Choroid plexus epithelial cell (primary cell): Measurements from ENCODE around the gene MXI1.
"Not testable (repeated sequence)": the region's sequence is repeated elsewhere in the genome, so short reads cannot be mapped to it uniquely, and the experiment has no call there.

ENCODE experiments used
- DNase-seq: peaks from one replicate; pipeline ENCODE4 v3.0.0-alpha.2; 2010; ENCODE audit warnings: low read depth
- H3K4me3 ChIP-seq: 2 replicates; pipeline ENCODE4 v1.5.1; 2011; ENCODE audit warnings: low read depth, mild to moderate bottlenecking, control low read depth, low read length, moderate library complexity
- TF ChIP-seq, protein P1 (sequence below): conservative IDR thresholded peaks from 2 replicates; pipeline ENCODE4 v1.5.1; 2011; ENCODE audit warnings: low read depth, mild to moderate bottlenecking, control low read depth, inconsistent platforms, low read length, moderate library complexity

Gene MXI1

GRCh38 chr10:110241407-110241806 lies 34.0 kb downstream of the MXI1 start:
- DNase-seq = no peak
- H3K4me3 ChIP-seq = no peak overlapping the region
- TF ChIP-seq, protein P1, sequence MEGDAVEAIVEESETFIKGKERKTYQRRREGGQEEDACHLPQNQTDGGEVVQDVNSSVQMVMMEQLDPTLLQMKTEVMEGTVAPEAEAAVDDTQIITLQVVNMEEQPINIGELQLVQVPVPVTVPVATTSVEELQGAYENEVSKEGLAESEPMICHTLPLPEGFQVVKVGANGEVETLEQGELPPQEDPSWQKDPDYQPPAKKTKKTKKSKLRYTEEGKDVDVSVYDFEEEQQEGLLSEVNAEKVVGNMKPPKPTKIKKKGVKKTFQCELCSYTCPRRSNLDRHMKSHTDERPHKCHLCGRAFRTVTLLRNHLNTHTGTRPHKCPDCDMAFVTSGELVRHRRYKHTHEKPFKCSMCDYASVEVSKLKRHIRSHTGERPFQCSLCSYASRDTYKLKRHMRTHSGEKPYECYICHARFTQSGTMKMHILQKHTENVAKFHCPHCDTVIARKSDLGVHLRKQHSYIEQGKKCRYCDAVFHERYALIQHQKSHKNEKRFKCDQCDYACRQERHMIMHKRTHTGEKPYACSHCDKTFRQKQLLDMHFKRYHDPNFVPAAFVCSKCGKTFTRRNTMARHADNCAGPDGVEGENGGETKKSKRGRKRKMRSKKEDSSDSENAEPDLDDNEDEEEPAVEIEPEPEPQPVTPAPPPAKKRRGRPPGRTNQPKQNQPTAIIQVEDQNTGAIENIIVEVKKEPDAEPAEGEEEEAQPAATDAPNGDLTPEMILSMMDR = no peak

DNA sequence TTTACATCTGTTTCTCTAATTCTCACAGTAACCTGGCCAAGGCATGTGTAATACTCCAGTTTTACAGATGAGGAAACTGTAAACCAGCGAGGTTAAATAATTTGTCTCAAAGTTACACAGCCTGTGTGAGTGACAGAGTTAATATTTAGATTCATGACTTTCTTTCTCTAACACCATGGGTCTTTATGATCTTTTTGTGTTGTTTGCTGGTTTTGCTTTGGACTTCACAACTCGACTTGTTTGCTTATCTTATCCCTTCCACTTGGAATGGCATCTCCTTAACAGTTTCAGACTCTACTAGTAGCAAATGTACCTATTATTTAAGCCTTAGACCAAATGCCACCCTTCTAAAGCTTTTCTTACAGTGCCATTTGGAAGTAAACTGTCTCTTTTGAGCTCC lies 34.4 kb downstream of the MXI1 start:
- no peak overlapping the region for H3K4me3 ChIP-seq
- TF ChIP-seq, protein P1 = no peak
- DNase-seq = no peak

DNA sequence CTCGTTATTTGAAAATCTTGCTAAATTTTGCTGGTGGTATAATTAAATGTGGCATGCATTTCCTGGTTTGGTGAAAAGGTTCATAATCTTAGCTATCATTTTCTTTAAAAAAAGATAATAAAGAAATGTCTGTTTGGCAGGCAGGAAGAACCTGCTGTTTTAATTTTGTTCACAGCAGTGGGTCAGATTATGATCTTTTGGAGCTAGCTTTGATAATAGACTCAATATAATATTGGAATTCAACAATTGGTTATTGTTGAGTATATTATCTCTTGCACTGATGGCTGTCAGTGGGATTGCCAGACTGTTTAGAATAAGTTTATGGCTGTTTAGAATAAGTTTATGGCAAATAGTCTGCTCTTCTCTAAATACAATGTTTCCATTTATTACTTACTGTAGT lies 35.1 kb downstream of the MXI1 start:
- H3K4me3 ChIP-seq = no peak overlapping the region
- TF ChIP-seq, protein P1 = no peak
- DNase-seq = no peak

- no peak for DNase-seq
- TF ChIP-seq, protein P1 = no peak
- no peak overlapping the region for H3K4me3 ChIP-seq
Observed at GRCh38 chr10:110244550-110244949, 37.1 kb downstream of the MXI1 start.

DNA sequence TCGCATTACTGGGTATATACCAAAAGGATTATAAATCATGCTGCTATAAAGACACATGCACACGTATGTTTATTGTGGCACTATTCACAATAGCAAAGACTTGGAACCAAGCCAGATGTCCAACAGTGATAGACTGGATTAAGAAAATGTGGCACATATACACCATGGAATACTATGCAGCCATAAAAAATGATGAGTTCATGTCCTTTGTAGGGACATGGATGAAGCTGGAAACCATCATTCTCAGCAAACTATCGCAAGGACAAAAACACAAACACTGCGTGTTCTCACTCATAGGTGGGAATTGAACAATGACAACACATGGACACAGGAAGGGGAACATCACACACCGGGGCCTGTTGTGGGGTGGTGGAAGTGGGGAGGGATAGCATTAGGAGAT lies 40.4 kb downstream of the MXI1 start:
- not testable (repeated sequence) for H3K4me3 ChIP-seq, DNase-seq

GRCh38 chr10:110249489-110249888 lies 42.1 kb downstream of the MXI1 start:
- H3K4me3 ChIP-seq, DNase-seq: not testable (repeated sequence)

GRCh38 chr10:110251392-110251791 lies 44.0 kb downstream of the MXI1 start:
- DNase-seq, H3K4me3 ChIP-seq: not testable (repeated sequence)

DNA sequence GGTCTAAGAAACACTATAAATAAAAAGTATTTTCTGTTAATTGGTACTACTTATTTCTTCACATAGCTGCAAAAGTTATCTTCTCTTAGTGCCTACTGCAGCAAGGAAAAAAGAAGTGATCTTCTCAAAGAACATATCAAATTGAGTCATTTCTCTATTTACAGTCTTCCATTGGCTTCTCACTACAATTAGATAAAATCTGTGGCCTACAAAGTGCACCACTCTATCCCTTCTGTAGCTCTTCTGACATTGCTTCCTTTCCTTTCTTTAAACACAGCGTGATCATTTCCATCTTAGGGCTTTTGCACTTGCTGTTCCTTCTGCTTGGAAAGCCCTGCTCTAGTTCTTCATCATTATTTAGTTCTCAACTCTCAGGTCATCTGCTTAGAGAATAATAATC lies 44.7 kb downstream of the MXI1 start:
- no peak for DNase-seq
- TF ChIP-seq, protein P1 = no peak
- H3K4me3 ChIP-seq = no peak overlapping the region

GRCh38 chr10:110254467-110254866 lies 47.1 kb downstream of the MXI1 start:
- DNase-seq = no peak
- TF ChIP-seq, protein P1 = no peak
- no peak overlapping the region for H3K4me3 ChIP-seq
